ENCODE results near the gene PACRG.

PACRG gene

GRCh38 chr6:163200694-163201093, 472.9 kb downstream of the PACRG start:
- DNase-seq (ENCODE audit: low spot score): no peak

GRCh38 chr6:163201855-163202254, 474.1 kb downstream of the PACRG start:
- DNase-seq (ENCODE audit: low spot score): no peak

- no peak for DNase-seq (ENCODE audit: low spot score)
Observed at GRCh38 chr6:163206196-163206595, 478.4 kb downstream of the PACRG start.

GRCh38 chr6:163207431-163208383, 479.9 kb downstream of the PACRG start:
- DNase-seq (ENCODE audit: low spot score): no peak

GRCh38 chr6:163209005-163209404, 481.2 kb downstream of the PACRG start:
- DNase-seq (ENCODE audit: low spot score): no peak

GRCh38 chr6:163212123-163212522, 484.3 kb downstream of the PACRG start:
- DNase-seq (ENCODE audit: low spot score): no peak

- DNase-seq (ENCODE audit: low spot score): no peak
Observed at GRCh38 chr6:163214259-163214658, 486.5 kb downstream of the PACRG start.

GRCh38 chr6:163218361-163218894, 490.7 kb downstream of the PACRG start:
- DNase-seq (ENCODE audit: low spot score): no peak

- DNase-seq (ENCODE audit: low spot score): no peak
Observed at GRCh38 chr6:163226181-163226835, 498.5 kb downstream of the PACRG start.

- no peak for DNase-seq (ENCODE audit: low spot score)
Observed at GRCh38 chr6:163226836-163227485, 499.2 kb downstream of the PACRG start.

- no peak for DNase-seq (ENCODE audit: low spot score)
Observed at GRCh38 chr6:163228041-163228440, 500.3 kb downstream of the PACRG start.

- no peak for DNase-seq (ENCODE audit: low spot score)
Observed at GRCh38 chr6:163229050-163229449, 501.3 kb downstream of the PACRG start.

- DNase-seq (ENCODE audit: low spot score): no peak
Observed at GRCh38 chr6:163230901-163231300, 503.1 kb downstream of the PACRG start.

- no peak for DNase-seq (ENCODE audit: low spot score)
Observed at GRCh38 chr6:163231356-163232014, 503.7 kb downstream of the PACRG start.

GRCh38 chr6:163232015-163232523, 504.3 kb downstream of the PACRG start:
- no peak for DNase-seq (ENCODE audit: low spot score)

GRCh38 chr6:163232649-163233048, 504.9 kb downstream of the PACRG start:
- no peak for DNase-seq (ENCODE audit: low spot score)

- DNase-seq (ENCODE audit: low spot score): no peak
Observed at GRCh38 chr6:163237110-163237509, 509.3 kb downstream of the PACRG start.

- DNase-seq (ENCODE audit: low spot score): no peak
Observed at GRCh38 chr6:163239572-163240340, 512.0 kb downstream of the PACRG start.

- no peak for DNase-seq (ENCODE audit: low spot score)
Observed at GRCh38 chr6:163240556-163240955, 512.8 kb downstream of the PACRG start.

- DNase-seq (ENCODE audit: low spot score): no peak
Observed at GRCh38 chr6:163241683-163242082, 513.9 kb downstream of the PACRG start.

GRCh38 chr6:163243083-163243482, 515.3 kb downstream of the PACRG start:
- no peak for DNase-seq (ENCODE audit: low spot score)

Data from GM03348 (cell line).